Left lung (tissue), 14 donors: ENCODE results near the gene TMSB15B. TPM values are rescaled to one million over a fixed set of nuclear protein-coding genes. Genes with fewer than 3 reads are reported as not detected.
A peak's percentile ranks its signal among the peaks of the same experiment; 100 is the strongest.
"Not testable (repeated sequence)": the region's sequence is repeated elsewhere in the genome, so short reads cannot be mapped to it uniquely, and the experiment has no call there.

Experiments
- ATAC-seq: fragments of 200-7000 bp; cut with Tn5 transposase; one replicate; pipeline ENCODE4 v1.9.1; 2020; ENCODE audit warnings: moderate library complexity
- DNase-seq, 4 donors: peaks; one replicate each; pipeline ENCODE4 v3.0.0-alpha.2; 2013 to 2020
- H3K27ac ChIP-seq, 2 donors: fragments of 200-600 bp; sonication (generic) in 1 of 2; one replicate each; pipeline versions ENCODE4 v1.5.0 to v1.8.0; 2020 to 2021
- H3K27me3 ChIP-seq, 2 donors: fragments of 200-600 bp; sonication (generic) in 1 of 2; one replicate each; pipeline versions ENCODE4 v1.5.0 to v1.8.0; 2020 to 2021
- H3K36me3 ChIP-seq, 2 donors: fragments of 200-600 bp; sonication (generic) in 1 of 2; one replicate each; pipeline versions ENCODE4 v1.5.0 to v1.8.0; 2020 to 2021
- H3K4me1 ChIP-seq, 2 donors: fragments of 200-600 bp; one replicate each; pipeline ENCODE4 v1.8.0; 2021
- H3K4me3 ChIP-seq, 2 donors: fragments of 200-600 bp; sonication (generic) in 1 of 2; one replicate each; pipeline versions ENCODE4 v1.5.0 to v1.8.0; 2020 to 2021; ENCODE audit warnings: mild to moderate bottlenecking in 1 of 2
- H3K9me3 ChIP-seq, 2 donors: fragments of 200-600 bp; sonication (generic) in 1 of 2; one replicate each; pipeline versions ENCODE4 v1.5.0 to v1.8.0; 2020 to 2021
- CTCF ChIP-seq, 2 donors: fragments of 200-600 bp; sonication (generic) in 1 of 2; IDR thresholded peaks; one replicate each; pipeline versions ENCODE4 v1.5.0 to v1.8.0; 2021; ENCODE audit warnings: antibody characterized with exemption in 2 of 2
- intact Hi-C, 2 donors: fragments of 100-400 bp; cut with DNase I; formaldehyde crosslinking; loops; one replicate each; pipeline versions ENCODE4 v1.11.2 to v1.14.2; 2022
- long read RNA-seq, 12 donors: library from polyadenylated mRNA in 2 of 12; unstranded in 2 of 12; transcript quantifications; one replicate each; pipeline ENCODE4 v2.0.0 and lab custom pipeline, GENCODE V29; 2019 to 2026
- polyA plus RNA-seq, 6 donors: library from polyadenylated mRNA; unstranded; fragments of 120-200 nt; gene quantifications; one replicate each; pipeline ENCODE4 v1.2.1, GENCODE V29; 2013; ENCODE audit not compliant: insufficient read length in 6 of 6
- total RNA-seq, 2 donors: library from RNA; stranded (reverse); fragmentation: NEBNext Ultra II Directional; extraction: Animal tissue kit (Norgen Biotek cat#: 25700); gene quantifications; one replicate each; pipeline ENCODE4 v1.2.1, GENCODE V29; 2021
- donor health status: DM: no; HTN: yes; CAD: no.
- donor health status: DM: no; HTN: no; CAD: no.

TMSB15B gene
- total RNA-seq, result 1 to 10 TPM; 1.3 to 5.1 TPM
- 10 to 100 TPM; 25.5 to 40.2 (median 30.8) TPM for polyA plus RNA-seq
- long read RNA-seq, donor 1, transcript TMSB15B-204 (3 exons, 665 nt), result major isoform, 15 of 79 reads
- long read RNA-seq, donor 1, partial matches to known transcripts, result 22 of 79 reads
- long read RNA-seq, donor 1, other reads (novel, unspliced or antisense), result 40 of 79 reads
- long read RNA-seq, donor 2, transcript TMSB15B-204 (3 exons, 665 nt), result major isoform, 8 of 10 reads
- long read RNA-seq, donor 2, partial matches to known transcripts, result 0 of 10 reads
- long read RNA-seq, donor 2, other reads (novel, unspliced or antisense), result 0 of 10 reads
- long read RNA-seq, donor 3, transcript TMSB15B-204 (3 exons, 665 nt), result major isoform, 11 of 14 reads
- long read RNA-seq, donor 3, partial matches to known transcripts, result 0 of 14 reads
- long read RNA-seq, donor 3, other reads (novel, unspliced or antisense), result 0 of 14 reads
- long read RNA-seq, donor 4, partial matches to known transcripts, result 0 of 2 reads
- long read RNA-seq, donor 4, other reads (novel, unspliced or antisense), result 0 of 2 reads
- long read RNA-seq, donor 5, transcript TMSB15B-204 (3 exons, 665 nt), result major isoform, 13 of 14 reads
- long read RNA-seq, donor 5, partial matches to known transcripts, result 0 of 14 reads
- long read RNA-seq, donor 5, other reads (novel, unspliced or antisense), result 0 of 14 reads
- long read RNA-seq, donor 6, transcript TMSB15B-204 (3 exons, 665 nt), result major isoform, 20 of 28 reads
- long read RNA-seq, donor 6, partial matches to known transcripts, result 5 of 28 reads
- long read RNA-seq, donor 6, other reads (novel, unspliced or antisense), result 0 of 28 reads
- long read RNA-seq, donor 7, transcript TMSB15B-204 (3 exons, 665 nt), result major isoform, 7 of 37 reads
- long read RNA-seq, donor 7, partial matches to known transcripts, result 0 of 37 reads
- long read RNA-seq, donor 7, other reads (novel, unspliced or antisense), result 30 of 37 reads
- long read RNA-seq, donor 8, transcript TMSB15B-204 (3 exons, 665 nt), result major isoform, 6 of 7 reads
- long read RNA-seq, donor 8, partial matches to known transcripts, result 0 of 7 reads
- long read RNA-seq, donor 8, other reads (novel, unspliced or antisense), result 0 of 7 reads
- long read RNA-seq, donor 9, result 0 reads
- long read RNA-seq, donor 10, partial matches to known transcripts, result 0 of 1 reads
- long read RNA-seq, donor 10, other reads (novel, unspliced or antisense), result 0 of 1 reads
- long read RNA-seq, donor 11, transcript TMSB15B-204 (3 exons, 665 nt), result major isoform, 7 of 7 reads
- long read RNA-seq, donor 11, partial matches to known transcripts, result 0 of 7 reads
- long read RNA-seq, donor 11, other reads (novel, unspliced or antisense), result 0 of 7 reads
- long read RNA-seq, donor 12, transcript TMSB15B-204 (3 exons, 665 nt), result major isoform, 9 of 55 reads
- long read RNA-seq, donor 12, partial matches to known transcripts, result 7 of 55 reads
- long read RNA-seq, donor 12, other reads (novel, unspliced or antisense), result 39 of 55 reads

GRCh38 chrX:103962411-103963278, at the start of gene TMSB15B:
TSS of gene TMSB15B (plus strand) at chrX:103962627.
- H3K4me3 ChIP-seq, DNase-seq, H3K27ac ChIP-seq, H3K9me3 ChIP-seq, intact Hi-C loops, H3K4me1 ChIP-seq, H3K27me3 ChIP-seq, H3K36me3 ChIP-seq: not testable (repeated sequence)
- ATAC-seq, result peak; percentile 98

DNA sequence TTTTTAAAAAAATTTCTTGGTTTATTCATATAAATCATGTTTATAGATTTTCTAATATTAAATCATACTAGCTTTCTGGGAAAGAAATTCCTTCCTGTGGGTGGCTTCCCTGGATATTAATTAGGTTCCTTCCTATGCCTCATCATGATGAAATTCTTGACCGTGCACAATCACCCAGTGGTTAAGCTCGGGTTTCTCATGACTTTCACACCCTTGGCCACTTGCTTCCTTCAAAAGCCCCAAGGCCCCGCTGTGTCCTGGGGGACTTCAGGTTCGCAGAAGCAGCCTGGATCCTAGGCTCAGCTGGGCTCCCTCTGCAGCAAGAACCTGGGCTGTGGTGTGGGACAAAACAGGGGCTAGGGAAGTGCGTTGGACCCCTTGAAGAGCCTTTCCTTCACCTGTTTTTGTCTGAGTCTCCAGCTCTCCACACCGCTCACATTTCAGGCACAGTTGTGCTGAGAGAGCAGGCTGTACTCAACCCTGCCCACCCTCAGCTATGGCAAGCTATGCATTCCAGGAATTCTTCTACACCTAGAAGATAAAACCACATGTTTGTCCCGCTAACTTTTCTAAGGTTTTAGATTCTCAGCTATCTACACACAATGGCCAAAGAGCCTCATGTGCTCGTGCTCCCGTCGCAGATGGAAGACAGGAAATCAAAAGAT, 48.9 kb upstream of the TMSB15B start:
- Histone ChIP-seq H3K9me3 (no peaks in the 10 kb centered on the region), H3K36me3 (no peaks in the 10 kb centered on the region), H3K27ac (no peak overlapping the region), H3K27me3 (no peaks in the 10 kb centered on the region), H3K4me1 (no peaks in the 10 kb centered on the region), H3K4me3 (no peak overlapping the region)
- no peak for TF ChIP-seq CTCF (IDR thresholded peaks at IDR 0.05)
- DNase-seq, result no peak
- intact Hi-C loops, result no loop called here
- no peak for ATAC-seq

DNA sequence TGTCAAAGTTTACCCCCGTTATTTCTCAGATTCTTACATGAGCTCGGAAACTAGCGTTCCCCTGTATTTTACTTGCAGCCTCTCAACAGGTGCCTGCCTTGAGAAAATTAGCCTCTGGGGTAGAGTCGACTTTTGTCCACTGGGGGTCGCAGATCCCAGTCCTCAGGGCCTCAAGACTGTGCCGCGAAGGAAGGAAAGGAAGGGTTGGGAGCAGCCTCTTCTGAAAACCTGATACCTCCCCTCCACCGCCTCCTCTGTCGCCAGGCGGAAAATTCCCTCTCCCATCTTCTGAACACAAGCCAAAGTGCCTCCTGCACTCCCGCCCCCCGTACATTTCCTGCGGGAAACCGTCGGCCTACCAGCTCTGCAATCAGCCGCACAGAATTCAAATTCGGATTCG, 44.4 kb upstream of the TMSB15B start:
- no peaks in the 10 kb centered on the region for H3K4me1 ChIP-seq
- no peaks in the 10 kb centered on the region for H3K36me3 ChIP-seq
- no peak overlapping the region for H3K27ac ChIP-seq
- H3K9me3 ChIP-seq, result no peaks in the 10 kb centered on the region
- intact Hi-C loops, result no loop called here
- H3K4me3 ChIP-seq, result peak overlapping the region; percentile 17 to 54
- H3K27me3 ChIP-seq, result peaks cover 0 to 5% of the 10 kb centered on the region in 2 donors
- ATAC-seq, result peak; percentile 82
- DNase-seq, result peak in 3 of 4 donors; percentile 44 to 59 (median 46)
- peak; percentile 23 to 36 for TF ChIP-seq CTCF (IDR thresholded peaks at IDR 0.05)

DNA sequence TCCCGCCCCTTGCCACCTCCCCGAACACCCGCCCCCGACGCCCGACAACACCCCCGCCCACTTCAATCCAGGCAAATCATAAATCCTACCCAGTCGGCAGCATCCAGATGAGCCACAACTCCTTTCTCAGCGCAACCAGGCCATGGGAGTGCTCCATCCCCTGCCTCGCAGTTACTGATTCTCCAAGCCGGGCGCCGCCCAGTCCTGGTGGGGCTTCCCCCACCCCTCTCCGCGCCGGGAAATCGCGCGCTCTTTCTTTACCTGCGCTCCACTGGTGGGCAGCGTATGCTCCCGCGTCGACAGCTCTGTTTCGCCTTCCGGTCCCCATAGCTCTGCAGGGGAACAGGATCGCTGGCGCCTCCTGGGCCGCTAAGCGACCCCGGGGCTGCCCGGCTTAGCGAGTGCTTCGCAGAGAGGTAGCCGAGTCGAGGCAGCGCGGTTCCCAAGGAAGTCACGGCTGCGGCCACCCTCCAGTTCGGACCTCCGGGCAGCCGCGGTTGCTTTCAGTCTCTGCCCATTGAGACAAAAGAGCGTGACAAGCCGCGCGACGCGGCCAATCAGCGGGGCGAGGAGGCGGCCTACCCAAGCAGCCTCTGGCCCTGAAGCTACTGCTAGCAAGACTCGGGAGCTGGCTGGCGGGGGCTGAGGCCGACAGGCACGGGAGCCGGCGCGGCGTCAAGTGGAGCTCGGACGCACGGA, 43.7 kb upstream of the TMSB15B start:
- Histone ChIP-seq H3K27ac (peak overlapping the region; percentile 59 to 74), H3K4me1 (no peaks in the 10 kb centered on the region)
- intact Hi-C loops, result no loop called here

More for the DNA sequence above, 43.7 kb upstream of the TMSB15B start:
- H3K27me3 ChIP-seq, result peaks cover 0 to 5% of the 10 kb centered on the region in 2 donors
- TF ChIP-seq CTCF (IDR thresholded peaks at IDR 0.05), result no peak
- DNase-seq (peak; percentile 36 to 85 (median 66)), ATAC-seq (peak; percentile 92)
- H3K36me3 ChIP-seq, result no peaks in the 10 kb centered on the region
- peak overlapping the region; percentile 40 to 54 for H3K4me3 ChIP-seq
- H3K9me3 ChIP-seq, result no peaks in the 10 kb centered on the region
